Neural cell (in vitro differentiated cells): Measurements from ENCODE around the gene PELI2. TPM values are rescaled to one million over a fixed set of nuclear protein-coding genes. Genes with fewer than 3 reads are reported as not detected.

Experiments used
- H2AFZ ChIP-seq: fragments of 200-600, 300-800 bp; sonication (generic), shearing (Covaris generic); 2 replicates; pipeline ENCODE4 v1.6.0; 2014; ENCODE audit warnings: low read depth, mild to moderate bottlenecking, antibody characterized with exemption, low read length, moderate library complexity
- H3F3A ChIP-seq: fragments of 200-600 bp; shearing (Covaris generic); 2 replicates; pipeline ENCODE4 v1.6.1; 2016; ENCODE audit warnings: mild to moderate bottlenecking, moderate library complexity, mixed read lengths, antibody characterized with exemption, low read length; ENCODE audit not compliant: insufficient read depth, poor library complexity, severe bottlenecking
- H3K27ac ChIP-seq: fragments of 200-600, 300-800 bp; sonication (generic), shearing (Covaris generic); 2 replicates; pipeline ENCODE4 v1.5.1; 2014; ENCODE audit warnings: mild to moderate bottlenecking, low read length, moderate library complexity
- H3K27me3 ChIP-seq: fragments of 300-800, 200-600 bp; sonication (generic), shearing (Covaris generic); 2 replicates; pipeline ENCODE4 v1.6.0; 2014; ENCODE audit warnings: mild to moderate bottlenecking, low read depth, low read length, moderate library complexity; ENCODE audit not compliant: insufficient read depth
- H3K36me3 ChIP-seq: fragments of 300-800, 200-600 bp; sonication (generic), shearing (Covaris generic); 2 replicates; pipeline ENCODE4 v1.5.1; 2014; ENCODE audit warnings: mild to moderate bottlenecking, antibody characterized with exemption, low read length, moderate library complexity; ENCODE audit not compliant: insufficient read depth
- H3K4me2 ChIP-seq: fragments of 300-800, 200-600 bp; sonication (generic), shearing (Covaris generic); 2 replicates; pipeline ENCODE4 v1.6.0; 2014; ENCODE audit warnings: mild to moderate bottlenecking, low read length
- H3K4me3 ChIP-seq: fragments of 300-800, 200-600 bp; sonication (generic), shearing (Covaris generic); 2 replicates; pipeline ENCODE4 v1.5.1; 2014; ENCODE audit warnings: mild to moderate bottlenecking, low read length, moderate library complexity
- H3K79me2 ChIP-seq: fragments of 200-600 bp; shearing (Covaris generic); replicated peaks from 2 replicates; pipeline ENCODE4 v1.6.0; 2014; ENCODE audit warnings: mild to moderate bottlenecking, low read length, moderate library complexity; ENCODE audit not compliant: insufficient read depth
- H3K9ac ChIP-seq: fragments of 300-800, 200-600 bp; sonication (generic), shearing (Covaris generic); 2 replicates; pipeline ENCODE4 v1.6.1; 2016; ENCODE audit warnings: mild to moderate bottlenecking, low read length, mixed read lengths
- H3K9me2 ChIP-seq: fragments of 200-600 bp; shearing (Covaris generic); 2 replicates; pipeline ENCODE4 v1.6.1; 2016; ENCODE audit warnings: mild to moderate bottlenecking, low read length, mixed read lengths; ENCODE audit not compliant: insufficient read depth
- H3K9me3 ChIP-seq: fragments of 200-600, 300-800 bp; sonication (generic), shearing (Covaris generic); 2 replicates; pipeline ENCODE4 v1.6.1; 2016; ENCODE audit warnings: mild to moderate bottlenecking, mixed run types, low read length, moderate library complexity, mixed read lengths
- H4K20me1 ChIP-seq: fragments of 200-600 bp; shearing (Covaris generic); 2 replicates; pipeline ENCODE4 v1.6.1; 2016; ENCODE audit warnings: mild to moderate bottlenecking, mixed run types; ENCODE audit not compliant: insufficient read depth
- CTCF ChIP-seq: fragments of 450-650 bp; IDR thresholded peaks from 2 replicates; pipeline ENCODE4 v1.5.1; 2014; ENCODE audit warnings: antibody characterized with exemption, mild to moderate bottlenecking, moderate library complexity; ENCODE audit not compliant: poor library complexity, severe bottlenecking
- EP300 ChIP-seq: fragments of 450-650 bp; conservative IDR thresholded peaks from 2 replicates; pipeline ENCODE4 v1.6.1; 2014; ENCODE audit warnings: antibody characterized with exemption, mild to moderate bottlenecking, moderate library complexity; ENCODE audit not compliant: poor library complexity, severe bottlenecking
- EZH2 ChIP-seq: fragments of 200-600, 300-800 bp; shearing (Covaris generic), sonication (generic); IDR thresholded peaks from 2 replicates; pipeline ENCODE4 v1.6.1; 2014; ENCODE audit warnings: antibody characterized with exemption, low read length, borderline replicate concordance, mild to moderate bottlenecking; ENCODE audit not compliant: insufficient read depth, poor library complexity, severe bottlenecking
- MXI1 ChIP-seq: fragments of 450-650 bp; conservative IDR thresholded peaks from 2 replicates; pipeline ENCODE4 v1.6.1; 2014; ENCODE audit warnings: antibody characterized with exemption, mild to moderate bottlenecking; ENCODE audit not compliant: poor library complexity, severe bottlenecking
- POLR2AphosphoS5 ChIP-seq: IDR thresholded peaks from 2 replicates; pipeline ENCODE4 v1.6.1; 2012
- RAD21 ChIP-seq: fragments of 450-650 bp; conservative IDR thresholded peaks from 2 replicates; pipeline ENCODE4 v1.6.1; 2014; ENCODE audit warnings: antibody characterized with exemption, mild to moderate bottlenecking, moderate library complexity
- REST ChIP-seq: IDR thresholded peaks from 2 replicates; pipeline ENCODE4 v1.6.1; 2012; ENCODE audit warnings: borderline replicate concordance
- SMC3 ChIP-seq: fragments of 450-650 bp; conservative IDR thresholded peaks from 2 replicates; pipeline ENCODE4 v1.6.1; 2014; ENCODE audit warnings: antibody characterized with exemption, mild to moderate bottlenecking, moderate library complexity; ENCODE audit not compliant: poor library complexity
- TAF1 ChIP-seq: IDR thresholded peaks from 2 replicates; pipeline ENCODE4 v1.6.1; 2012; ENCODE audit warnings: low read depth
- polyA plus RNA-seq: library from polyadenylated mRNA; depleted of rRNA; stranded (reverse); fragments of >200 nt; gene quantifications from 2 replicates; pipeline ENCODE4 v1.2.3, GENCODE V29; 2014

The PELI2 gene
- polyA plus RNA-seq, 1 donor from 2014 or later: 5.3 TPM

DNA sequence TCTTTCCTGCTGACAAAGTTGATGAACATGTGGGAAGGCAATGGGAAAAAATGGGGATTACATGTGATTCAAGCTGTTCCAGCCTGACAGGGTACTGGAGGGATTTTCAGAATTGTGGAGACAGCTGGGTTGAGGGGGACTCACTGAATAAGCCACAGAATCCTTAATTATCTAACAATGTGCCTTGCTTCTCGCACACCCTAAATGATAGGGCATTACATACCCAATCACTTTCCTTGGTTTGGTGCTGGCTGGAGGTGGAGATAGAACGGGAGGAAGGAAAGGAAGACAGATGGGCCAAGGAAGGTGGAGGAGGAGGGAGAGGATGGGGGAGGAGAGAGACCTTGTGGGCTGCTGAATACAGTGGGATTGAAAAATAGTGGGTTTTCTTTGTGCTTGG, 20.7 kb downstream of the PELI2 start:
- Histone ChIP-seq H3K9me3 (no peaks in the 10 kb centered on the region), H3K27ac (no peak overlapping the region), H3K4me2 (no peak overlapping the region), H3K27me3 (no peaks in the 10 kb centered on the region), H3K9ac (no peak overlapping the region), H2AFZ (no peak overlapping the region), H3K9me2 (no peaks in the 10 kb centered on the region), H3K4me3 (no peak overlapping the region), H4K20me1 (no peaks in the 10 kb centered on the region), H3K79me2 (peaks cover 92% of the 10 kb centered on the region), H3F3A (no peaks in the 10 kb centered on the region), H3K36me3 (no peaks in the 10 kb centered on the region)
- TF ChIP-seq EP300 (no peak), TAF1 (no peak), RAD21 (no peak), SMC3 (no peak), MXI1 (no peak), EZH2 (no peak), REST (no peak), CTCF (no peak), POLR2AphosphoS5 (no peak)

DNA sequence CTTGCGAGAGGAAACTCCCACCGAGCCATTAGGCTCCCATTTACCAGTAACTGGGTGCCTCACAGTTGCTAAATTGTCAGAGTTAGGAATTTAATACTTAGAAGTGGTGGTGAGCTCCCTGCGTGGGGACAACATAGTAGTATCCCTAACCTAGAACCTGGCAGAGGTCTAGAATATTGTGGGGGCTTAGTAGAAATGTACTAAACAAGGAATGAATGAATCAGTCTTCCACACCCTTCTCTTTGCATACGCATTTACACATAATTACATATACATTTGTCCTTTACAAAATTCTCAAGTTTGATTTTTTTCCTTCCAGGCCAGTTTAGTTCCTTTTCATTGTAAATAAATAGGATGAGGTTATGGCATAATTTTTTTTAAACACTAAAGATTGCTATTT, 24.1 kb downstream of the PELI2 start:
- Histone ChIP-seq H3K9me3 (no peaks in the 10 kb centered on the region), H4K20me1 (no peaks in the 10 kb centered on the region), H3K36me3 (no peaks in the 10 kb centered on the region), H3K27me3 (no peaks in the 10 kb centered on the region), H3K9me2 (no peaks in the 10 kb centered on the region), H3K4me3 (no peak overlapping the region), H3K79me2 (peaks cover 85% of the 10 kb centered on the region), H3F3A (no peaks in the 10 kb centered on the region), H3K9ac (no peak overlapping the region), H2AFZ (no peak overlapping the region), H3K4me2 (no peak overlapping the region), H3K27ac (no peak overlapping the region)
- TF ChIP-seq TAF1 (no peak), EZH2 (no peak), CTCF (no peak)
